HG03342 (cell line): ENCODE data around the gene ZMYM4.

ENCODE experiments used
- ATAC-seq: cut with Tn5 transposase; IDR thresholded peaks from one replicate; pipeline ENCODE4 v1.9.1; 2021; ENCODE audit warnings: mild to moderate bottlenecking, moderate library complexity; ENCODE audit not compliant: unreplicated experiment

Gene ZMYM4

DNA sequence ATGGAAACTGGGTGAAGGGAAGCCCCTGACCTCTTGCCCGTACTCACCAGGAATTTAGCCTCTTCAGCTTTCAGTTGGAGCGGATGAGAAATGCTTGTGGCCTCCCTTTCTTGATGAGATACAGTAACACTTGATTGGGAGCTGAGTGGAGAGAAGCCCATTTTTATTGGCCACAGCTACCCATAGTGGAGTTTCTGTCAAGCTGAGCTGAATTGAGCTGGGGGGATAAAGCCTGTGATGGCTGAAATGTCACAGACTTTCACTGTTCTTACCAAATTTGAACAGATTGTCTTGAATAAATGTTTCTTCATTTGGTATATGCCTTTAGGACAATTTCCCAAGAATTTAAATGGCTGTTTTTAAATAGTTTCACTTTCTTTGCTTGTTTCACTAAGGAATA, 125.9 kb downstream of the ZMYM4 start:
- ATAC-seq, result no peak

DNA sequence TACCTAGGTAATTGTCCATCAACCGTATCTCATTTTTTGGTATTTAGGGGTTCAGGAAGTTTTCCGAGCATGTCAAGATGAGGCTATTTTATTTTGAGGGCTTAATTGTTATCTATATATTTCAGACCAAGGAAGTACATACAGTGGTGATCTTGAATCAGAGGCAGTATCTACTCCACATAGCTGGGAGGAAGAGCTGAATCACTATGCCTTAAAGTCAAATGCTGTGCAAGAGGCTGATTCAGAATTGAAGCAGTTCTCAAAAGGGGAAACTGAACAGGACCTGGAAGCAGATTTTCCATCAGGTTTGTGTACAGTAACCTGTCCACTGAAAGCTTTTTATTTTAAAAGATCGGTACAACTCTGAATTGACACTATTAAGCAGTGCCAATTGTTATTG, 130.2 kb downstream of the ZMYM4 start:
- no peak for ATAC-seq

DNA sequence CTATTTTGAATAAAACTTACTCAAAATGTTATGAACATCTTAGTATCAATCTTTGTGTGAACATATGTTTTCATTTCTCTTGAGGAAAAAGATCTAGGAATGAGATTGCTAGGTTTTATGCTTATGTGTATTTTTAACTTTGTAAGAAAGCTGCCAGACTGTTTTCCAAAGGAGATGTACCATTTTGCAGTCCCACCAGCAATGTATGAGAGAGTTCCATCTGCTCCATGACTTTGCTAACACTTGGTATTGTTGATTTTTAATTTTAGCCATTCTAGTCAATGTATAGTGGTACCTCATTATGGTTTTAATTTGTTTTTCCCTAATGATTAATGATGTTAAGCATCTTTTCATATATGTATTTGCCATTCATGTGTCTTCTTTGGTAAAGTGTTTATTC, 132.5 kb downstream of the ZMYM4 start:
- no peak for ATAC-seq

DNA sequence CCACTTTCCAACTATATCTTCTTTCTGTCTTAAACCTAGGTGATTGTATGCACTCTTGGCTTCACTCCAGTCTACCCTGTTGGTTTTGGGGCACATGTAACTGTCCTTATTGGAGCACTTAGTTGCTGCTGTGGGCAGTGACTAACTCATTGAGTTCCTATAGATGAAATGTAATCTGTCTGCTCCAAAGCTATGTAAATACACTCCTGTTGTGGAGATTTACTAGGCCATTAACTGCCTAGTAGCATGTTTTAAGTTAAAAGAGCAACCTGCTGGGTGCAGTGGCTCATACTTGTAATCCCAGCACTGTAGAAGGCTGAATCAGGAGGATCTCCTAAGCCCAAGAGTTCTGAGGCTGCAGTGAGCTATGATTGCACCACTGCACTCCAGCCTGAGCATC, 137.6 kb downstream of the ZMYM4 start:
- ATAC-seq, result no peak

DNA sequence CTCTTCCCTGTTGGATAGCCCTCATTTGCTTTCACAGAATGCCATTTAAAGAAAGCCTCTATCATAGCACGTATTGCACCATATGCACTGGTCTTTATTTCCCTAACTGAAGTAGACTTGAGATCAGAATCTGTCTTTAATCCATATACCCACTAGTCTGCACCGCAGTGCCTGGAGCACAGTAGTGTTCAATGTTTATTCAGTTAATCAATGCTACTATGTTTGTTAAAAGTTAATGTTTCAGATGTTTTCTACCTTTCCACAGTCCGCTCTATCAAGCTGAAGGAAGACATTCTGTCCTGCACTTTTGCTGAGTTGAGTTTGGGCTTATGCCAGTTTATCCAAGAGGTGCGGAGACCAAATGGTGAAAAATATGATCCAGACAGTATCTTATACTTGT, 139.2 kb downstream of the ZMYM4 start:
- no peak for ATAC-seq

GRCh38 chr1:35408925-35409324, 140.4 kb downstream of the ZMYM4 start:
- ATAC-seq, result no peak

- ATAC-seq, result no peak
These were observed 157.6 kb downstream of the ZMYM4 start for GRCh38 chr1:35426097-35426586.

GRCh38 chr1:35428360-35428759, 159.9 kb downstream of the ZMYM4 start:
- ATAC-seq, result no peak

DNA sequence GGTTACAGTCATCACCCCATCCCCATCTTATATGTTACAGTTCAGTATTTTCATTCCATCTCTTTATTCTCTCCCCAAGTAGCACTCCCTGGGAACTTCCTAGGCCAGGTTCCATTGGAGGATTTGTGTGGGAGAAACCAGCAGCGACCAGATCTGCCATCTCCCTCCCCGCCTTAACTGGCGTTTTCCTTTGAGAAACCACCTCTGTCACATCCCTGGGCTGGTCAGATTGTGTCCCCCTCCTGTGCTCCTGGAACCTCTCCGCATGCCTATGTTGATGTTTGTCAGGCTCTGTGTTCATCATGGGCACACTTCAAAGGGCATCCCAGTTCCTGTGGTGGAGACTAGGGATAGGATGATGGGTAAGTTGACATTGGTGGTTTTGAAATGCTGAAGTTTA, 162.3 kb downstream of the ZMYM4 start:
- ATAC-seq, result no peak

DNA sequence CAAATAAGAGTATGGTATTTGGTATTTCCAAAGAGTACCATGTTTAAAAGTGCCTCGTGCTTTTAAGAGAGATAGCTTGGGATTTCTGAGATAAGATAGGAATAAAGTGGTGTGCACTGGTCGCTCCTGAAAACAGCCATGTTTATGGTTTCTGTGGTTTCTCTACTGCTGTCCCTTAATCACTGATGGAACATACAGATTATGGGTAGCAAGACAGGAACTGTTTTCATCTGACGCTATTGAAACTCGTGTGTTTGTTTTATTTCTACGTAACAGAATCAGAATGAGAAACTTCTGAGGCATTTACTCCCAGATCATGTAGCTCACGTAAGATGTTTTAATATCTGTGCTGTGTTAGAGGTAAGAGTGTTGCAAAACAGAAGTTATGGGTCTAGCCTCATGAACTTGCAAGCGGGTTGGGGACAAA, 162.7 kb downstream of the ZMYM4 start:
- no peak for ATAC-seq

GRCh38 chr1:35432231-35432630, 163.7 kb downstream of the ZMYM4 start:
- no peak for ATAC-seq

- no peak for ATAC-seq
These were observed 165.2 kb downstream of the ZMYM4 start for GRCh38 chr1:35433714-35434113.

DNA sequence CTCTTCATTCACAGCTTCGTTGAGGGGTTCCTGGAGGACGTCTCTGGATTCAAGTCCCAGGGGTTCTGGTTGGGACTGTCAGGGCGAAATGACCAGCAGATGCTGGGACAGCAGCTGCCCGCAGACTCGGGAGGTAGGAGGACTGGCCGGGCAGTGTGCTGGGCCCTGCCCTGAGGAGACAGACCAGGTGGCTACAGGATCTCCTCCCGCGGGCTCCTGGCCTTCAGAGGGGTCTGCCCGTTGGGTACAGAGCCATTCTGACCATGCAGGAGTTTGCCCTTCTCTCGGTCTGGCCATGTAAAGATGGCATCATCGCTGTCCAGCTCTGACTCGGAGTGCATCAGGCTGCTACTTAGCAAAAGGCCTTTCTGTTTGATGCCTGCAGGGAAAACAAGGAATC, 166.2 kb downstream of the ZMYM4 start:
- ATAC-seq, result no peak

DNA sequence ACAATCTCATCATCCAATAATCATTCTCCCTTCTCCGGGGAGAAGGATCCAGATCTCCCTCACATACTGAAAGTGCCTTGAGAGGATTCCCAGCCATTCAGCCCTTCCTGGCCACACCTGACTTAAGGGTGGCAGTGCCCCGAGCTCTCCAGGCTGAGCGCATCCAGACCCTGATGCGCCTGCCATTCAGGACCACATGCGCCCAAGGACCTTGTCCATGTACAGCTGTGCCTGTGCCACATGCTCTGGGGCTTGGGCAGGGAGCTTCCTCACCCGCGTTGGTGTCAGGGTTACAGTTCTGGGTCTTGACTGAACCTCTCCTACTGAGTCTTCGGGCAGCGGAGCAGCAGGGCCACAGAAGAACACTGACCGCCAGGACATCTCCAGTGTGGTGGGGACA, 167.6 kb downstream of the ZMYM4 start:
- no peak for ATAC-seq

- no peak for ATAC-seq
These were observed 168.7 kb downstream of the ZMYM4 start for GRCh38 chr1:35437200-35437599.

- ATAC-seq, result no peak
These were observed 171.1 kb downstream of the ZMYM4 start for GRCh38 chr1:35439626-35440025.

DNA sequence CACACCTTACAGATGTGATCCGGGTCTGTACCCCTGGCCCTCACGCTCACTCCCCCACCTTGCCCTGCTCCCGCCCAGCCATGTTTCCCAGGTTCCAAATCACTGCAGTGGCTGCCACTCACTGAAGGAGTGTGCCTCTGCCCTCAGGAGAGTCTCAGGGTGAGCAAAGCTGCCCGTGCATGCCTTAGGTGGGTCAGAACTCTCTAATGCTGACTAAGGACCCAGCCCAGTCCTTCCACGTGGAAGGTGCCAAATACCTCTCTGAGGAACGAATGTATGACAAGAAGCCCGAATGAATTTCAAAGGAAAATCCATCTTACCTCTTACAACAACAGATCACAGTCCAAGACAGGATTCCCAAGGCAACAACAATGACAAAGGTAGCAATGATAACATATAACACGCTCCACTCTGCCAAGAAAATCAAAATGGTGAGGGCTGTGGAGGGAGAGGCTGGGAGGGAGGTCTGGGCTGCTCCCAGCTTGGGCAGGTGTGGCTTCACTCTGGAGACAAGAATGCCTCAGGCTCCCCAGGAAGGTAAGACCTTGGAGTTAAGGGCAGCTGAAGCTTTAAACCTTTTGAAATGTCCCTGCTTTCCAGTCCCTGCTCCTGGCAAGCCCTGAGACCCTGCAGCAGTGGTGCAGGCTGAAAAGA, 173.5 kb downstream of the ZMYM4 start:
- no peak for ATAC-seq

DNA sequence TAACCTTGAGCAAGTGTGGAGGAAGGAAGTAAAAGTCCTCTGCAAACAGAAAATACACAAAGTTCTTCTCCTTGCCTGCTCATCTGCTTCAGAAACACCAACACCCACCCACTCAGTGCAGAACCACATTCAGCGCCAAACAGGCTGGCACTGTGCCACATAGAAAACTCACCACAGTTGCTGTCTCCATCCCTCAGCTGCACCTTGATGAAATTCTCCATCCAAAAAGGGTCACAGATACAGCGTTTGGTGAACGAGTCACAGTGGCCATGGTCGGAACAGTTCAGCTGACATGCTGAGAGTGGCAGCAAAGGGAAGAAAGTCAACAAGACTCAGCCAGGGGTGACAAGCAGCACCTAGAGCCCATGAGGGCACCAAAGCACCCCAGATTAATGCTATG, 174.2 kb downstream of the ZMYM4 start:
- no peak for ATAC-seq

DNA sequence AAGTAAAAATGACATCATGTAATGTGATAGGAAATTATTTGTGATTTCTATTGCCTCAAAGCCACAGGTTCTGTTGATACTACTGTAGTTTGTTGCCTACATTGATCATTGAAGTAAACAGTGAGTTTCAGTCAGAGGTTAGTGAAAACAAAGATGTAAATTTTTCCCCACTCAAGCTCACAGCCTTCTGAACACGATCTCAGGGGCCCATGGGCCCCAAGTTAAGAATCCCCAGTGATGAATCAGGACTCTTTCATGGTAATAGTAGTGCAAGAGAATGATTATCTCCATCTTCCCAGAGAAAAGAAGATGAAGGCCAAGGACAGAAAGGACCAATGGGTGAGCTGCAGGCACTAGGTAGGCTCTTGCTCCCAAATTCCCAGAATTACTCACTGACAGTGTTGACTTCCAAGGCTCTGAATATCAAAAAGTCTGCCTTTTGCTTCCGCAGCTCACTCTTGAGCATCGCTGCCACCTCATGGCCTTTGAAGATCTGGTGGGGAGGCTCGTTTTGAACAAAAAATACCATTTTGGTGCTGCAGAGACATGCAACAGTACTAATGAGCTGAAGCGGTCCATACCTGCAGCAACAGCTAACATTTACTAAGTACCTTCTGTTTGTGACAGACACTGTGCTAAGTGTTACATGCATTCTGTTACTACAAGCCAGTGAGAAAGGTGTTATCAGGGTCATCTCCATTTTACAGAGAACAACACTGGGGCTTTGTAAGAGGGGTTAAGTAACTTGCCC, 175.4 kb downstream of the ZMYM4 start:
- no peak for ATAC-seq

DNA sequence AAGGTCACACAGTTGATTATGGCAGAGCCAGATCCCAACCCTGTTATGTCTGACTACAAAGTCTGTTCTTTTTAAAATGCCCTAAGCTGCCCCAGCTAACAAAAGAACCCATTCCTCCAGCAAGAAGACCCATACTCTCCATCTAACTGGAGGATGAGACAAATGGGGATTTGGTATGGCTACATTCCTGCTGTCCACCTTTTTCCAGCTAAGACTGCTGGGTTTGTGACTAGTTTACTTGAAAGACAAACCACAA, 175.9 kb downstream of the ZMYM4 start:
- no peak for ATAC-seq

DNA sequence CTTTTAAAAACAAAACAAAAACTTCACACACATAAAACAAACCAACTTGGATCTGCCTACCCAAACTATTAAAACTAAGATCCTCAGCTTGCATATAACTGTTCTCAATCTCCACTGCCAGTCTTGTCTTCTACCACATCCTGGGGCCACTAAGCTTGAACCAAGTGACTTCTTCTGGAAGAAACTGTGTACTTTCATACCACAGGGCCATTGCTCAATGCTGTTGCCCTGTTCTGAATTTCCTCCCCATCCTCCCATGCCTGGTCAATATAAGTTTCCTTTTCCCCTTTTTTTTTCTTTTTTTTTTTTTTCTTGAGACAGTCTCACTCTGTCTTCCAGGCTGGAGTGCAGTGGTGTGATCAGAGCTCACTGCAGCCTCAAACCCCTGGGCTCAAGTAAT, 178.8 kb downstream of the ZMYM4 start:
- no peak for ATAC-seq

DNA sequence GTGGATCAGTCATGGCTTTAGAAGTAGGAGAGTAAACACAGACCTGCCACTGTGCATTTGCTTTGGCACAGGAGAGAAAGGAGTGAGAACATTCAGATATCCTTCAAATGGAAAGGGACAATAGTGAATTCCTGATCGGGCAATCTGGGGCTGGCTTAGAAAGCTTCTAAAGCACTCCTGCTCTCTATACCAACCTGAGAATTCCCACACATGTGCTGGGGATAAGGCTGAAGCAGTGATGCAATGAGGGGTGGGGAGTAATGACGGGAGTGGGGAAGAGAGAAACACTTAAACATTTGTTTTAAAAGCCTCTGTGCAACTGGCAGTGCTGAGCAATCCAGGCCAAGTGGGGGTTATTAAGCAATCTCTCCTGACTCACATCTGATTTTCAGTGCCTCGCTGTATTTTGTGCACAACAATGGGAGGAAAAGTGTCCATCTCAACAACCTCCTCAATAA, 179.9 kb downstream of the ZMYM4 start:
- ATAC-seq, result no peak
